Measurements from ENCODE around the gene ZNRF4.
"Not testable (repeated sequence)": the region's sequence is repeated elsewhere in the genome, so short reads cannot be mapped to it uniquely, and the experiment has no call there.

The ZNRF4 gene

GRCh38 chr19:5455367-5456129 is at the start of gene ZNRF4:
Gene ZNRF4, plus strand, starts transcription at chr19:5455417. Its CDS starts 75 bp downstream, at chr19:5455492.
- in situ Hi-C loops (cut with MboI; ENCODE audit: low sequenced_read_pairs): no loop called here

- in situ Hi-C loops (cut with MboI; ENCODE audit: low sequenced_read_pairs): not testable (repeated sequence)
These were observed 49.0 kb upstream of the ZNRF4 start for GRCh38 chr19:5406198-5406597.

- in situ Hi-C loops (cut with MboI; ENCODE audit: low sequenced_read_pairs): no loop called here
These were observed 48.4 kb upstream of the ZNRF4 start for GRCh38 chr19:5406816-5407215.

GRCh38 chr19:5407356-5407755 is 47.9 kb upstream of the ZNRF4 start:
- in situ Hi-C loops (cut with MboI; ENCODE audit: low sequenced_read_pairs): no loop called here

- in situ Hi-C loops (cut with MboI; ENCODE audit: low sequenced_read_pairs): no loop called here
These were observed 37.5 kb upstream of the ZNRF4 start for GRCh38 chr19:5417495-5418436.

- in situ Hi-C loops (cut with MboI; ENCODE audit: low sequenced_read_pairs): no loop called here
These were observed 36.5 kb upstream of the ZNRF4 start for GRCh38 chr19:5418677-5419076.

- in situ Hi-C loops (cut with MboI; ENCODE audit: low sequenced_read_pairs): no loop called here
These were observed 34.3 kb upstream of the ZNRF4 start for GRCh38 chr19:5420953-5421352.

GRCh38 chr19:5423567-5424125 is 31.6 kb upstream of the ZNRF4 start:
- in situ Hi-C loops (cut with MboI; ENCODE audit: low sequenced_read_pairs): no loop called here

GRCh38 chr19:5424192-5424973 is 30.8 kb upstream of the ZNRF4 start:
- in situ Hi-C loops (cut with MboI; ENCODE audit: low sequenced_read_pairs): no loop called here

GRCh38 chr19:5425260-5425659 is 30.0 kb upstream of the ZNRF4 start:
- in situ Hi-C loops (cut with MboI; ENCODE audit: low sequenced_read_pairs): no loop called here

GRCh38 chr19:5430237-5430636 is 25.0 kb upstream of the ZNRF4 start:
- in situ Hi-C loops (cut with MboI; ENCODE audit: low sequenced_read_pairs): no loop called here

- in situ Hi-C loops (cut with MboI; ENCODE audit: low sequenced_read_pairs): no loop called here
These were observed 22.5 kb upstream of the ZNRF4 start for GRCh38 chr19:5432687-5433086.

GRCh38 chr19:5434351-5434917 is 20.8 kb upstream of the ZNRF4 start:
- in situ Hi-C loops (cut with MboI; ENCODE audit: low sequenced_read_pairs): no loop called here

GRCh38 chr19:5434970-5435641 is 20.1 kb upstream of the ZNRF4 start:
- in situ Hi-C loops (cut with MboI; ENCODE audit: low sequenced_read_pairs): no loop called here

GRCh38 chr19:5435642-5436017 is 19.6 kb upstream of the ZNRF4 start:
- in situ Hi-C loops (cut with MboI; ENCODE audit: low sequenced_read_pairs): no loop called here

- in situ Hi-C loops (cut with MboI; ENCODE audit: low sequenced_read_pairs): no loop called here
These were observed 18.9 kb upstream of the ZNRF4 start for GRCh38 chr19:5436106-5436947.

GRCh38 chr19:5436948-5437306 is 18.3 kb upstream of the ZNRF4 start:
- in situ Hi-C loops (cut with MboI; ENCODE audit: low sequenced_read_pairs): no loop called here

GRCh38 chr19:5438756-5439155 is 16.5 kb upstream of the ZNRF4 start:
- in situ Hi-C loops (cut with MboI; ENCODE audit: low sequenced_read_pairs): not testable (repeated sequence)

GRCh38 chr19:5439452-5439851 is 15.8 kb upstream of the ZNRF4 start:
- in situ Hi-C loops (cut with MboI; ENCODE audit: low sequenced_read_pairs): no loop called here

Measured in HL-60/S4 treated with phorbol 12-myristate 13-acetate at 8.2 ng/mL for 4 days and 3 days (cell line).